Mesodermal cell (in vitro differentiated cells): Measurements from ENCODE around the gene ZFYVE1.
A peak's percentile ranks its signal among the peaks of the same experiment; 100 is the strongest.

Experiments
- H3K27ac ChIP-seq: 2 replicates; pipeline ENCODE4 v1.7.0; 2013; ENCODE audit warnings: mild to moderate bottlenecking, low read depth, low read length, moderate library complexity; ENCODE audit not compliant: severe bottlenecking
- H3K36me3 ChIP-seq: 2 replicates; pipeline ENCODE4 v1.7.1; 2013; ENCODE audit warnings: mild to moderate bottlenecking, low read length, moderate library complexity; ENCODE audit not compliant: control insufficient read depth, insufficient read depth
- H3K4me1 ChIP-seq: one replicate; pipeline ENCODE4 v1.7.1; 2013; ENCODE audit warnings: mild to moderate bottlenecking, low read length; ENCODE audit not compliant: insufficient read depth, control insufficient read depth, poor library complexity, severe bottlenecking
- H3K4me3 ChIP-seq: 2 replicates; pipeline ENCODE4 v1.7.0; 2013; ENCODE audit warnings: low read length, control low read depth, mild to moderate bottlenecking; ENCODE audit not compliant: insufficient read depth, poor library complexity, severe bottlenecking; ENCODE audit errors: extremely low read depth
- H3K9me3 ChIP-seq: 2 replicates; pipeline ENCODE4 v1.7.1; 2013; ENCODE audit warnings: mild to moderate bottlenecking, low read length, moderate library complexity; ENCODE audit not compliant: control insufficient read depth
- WGBS, 2 experiments: methylation state at CpG; one replicate each; pipeline ENCODE4 v1.1.5; 2013; ENCODE audit warnings: missing lambda C conversion rate in 2 of 2; ENCODE audit not compliant: insufficient coverage in 2 of 2; 5-methylcytosine and 5-hydroxymethylcytosine counted together

ZFYVE1 gene

GRCh38 chr14:72942934-72943333, 84.0 kb downstream of the ZFYVE1 start:
- peaks cover 5% of the 10 kb centered on the region for H3K4me1 ChIP-seq
- H3K9me3 ChIP-seq, result no peaks in the 10 kb centered on the region
- no peak overlapping the region for H3K4me3 ChIP-seq
- WGBS, 2 experiments, result 89 to 90% methylated on average over 6 to 12 of the region's 14 CpGs
- H3K36me3 ChIP-seq, result peaks cover 71% of the 10 kb centered on the region
- no peak overlapping the region for H3K27ac ChIP-seq

GRCh38 chr14:72941286-72941985, 85.5 kb downstream of the ZFYVE1 start:
- Histone ChIP-seq H3K27ac (no peak overlapping the region), H3K4me1 (no peaks in the 10 kb centered on the region), H3K36me3 (peaks cover 59% of the 10 kb centered on the region), H3K4me3 (no peak overlapping the region), H3K9me3 (no peaks in the 10 kb centered on the region)
- WGBS, 2 experiments, result 90 to 97% methylated on average over 8 to 10 of the region's 12 CpGs

- Histone ChIP-seq H3K36me3 (peaks cover 48% of the 10 kb centered on the region), H3K27ac (no peak overlapping the region), H3K4me1 (no peaks in the 10 kb centered on the region), H3K4me3 (no peak overlapping the region), H3K9me3 (no peaks in the 10 kb centered on the region)
- 89 to 92% methylated on average over 12 of the region's 13 CpGs for WGBS, 2 experiments
Observed at GRCh38 chr14:72939630-72940029, 87.3 kb downstream of the ZFYVE1 start.

DNA sequence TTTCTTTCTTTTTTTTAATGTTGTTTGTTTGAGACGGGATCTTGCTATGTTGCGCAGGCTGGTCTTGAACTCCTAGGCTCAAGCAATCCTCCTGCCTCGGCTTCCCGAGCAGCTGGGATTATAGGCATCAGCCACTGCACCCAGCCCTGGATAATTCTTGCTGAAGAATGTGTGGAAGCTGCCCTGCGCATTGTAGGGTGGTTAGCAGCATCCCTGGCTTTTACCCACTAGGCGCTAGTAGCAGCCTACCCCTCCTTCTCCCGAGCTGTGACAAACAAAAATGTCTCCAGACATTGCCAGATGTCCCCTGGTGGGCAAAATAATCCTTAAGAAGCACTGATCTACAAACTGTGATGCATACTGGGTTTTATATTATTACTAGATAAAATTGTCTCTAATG, 94.0 kb downstream of the ZFYVE1 start:
- no peaks in the 10 kb centered on the region for H3K9me3 ChIP-seq
- H3K27ac ChIP-seq, result no peak overlapping the region
- H3K4me3 ChIP-seq, result no peak overlapping the region
- peaks cover 14% of the 10 kb centered on the region for H3K36me3 ChIP-seq
- 85 to 92% methylated on average over 5 to 6 of the region's 7 CpGs for WGBS, 2 experiments
- no peaks in the 10 kb centered on the region for H3K4me1 ChIP-seq

DNA sequence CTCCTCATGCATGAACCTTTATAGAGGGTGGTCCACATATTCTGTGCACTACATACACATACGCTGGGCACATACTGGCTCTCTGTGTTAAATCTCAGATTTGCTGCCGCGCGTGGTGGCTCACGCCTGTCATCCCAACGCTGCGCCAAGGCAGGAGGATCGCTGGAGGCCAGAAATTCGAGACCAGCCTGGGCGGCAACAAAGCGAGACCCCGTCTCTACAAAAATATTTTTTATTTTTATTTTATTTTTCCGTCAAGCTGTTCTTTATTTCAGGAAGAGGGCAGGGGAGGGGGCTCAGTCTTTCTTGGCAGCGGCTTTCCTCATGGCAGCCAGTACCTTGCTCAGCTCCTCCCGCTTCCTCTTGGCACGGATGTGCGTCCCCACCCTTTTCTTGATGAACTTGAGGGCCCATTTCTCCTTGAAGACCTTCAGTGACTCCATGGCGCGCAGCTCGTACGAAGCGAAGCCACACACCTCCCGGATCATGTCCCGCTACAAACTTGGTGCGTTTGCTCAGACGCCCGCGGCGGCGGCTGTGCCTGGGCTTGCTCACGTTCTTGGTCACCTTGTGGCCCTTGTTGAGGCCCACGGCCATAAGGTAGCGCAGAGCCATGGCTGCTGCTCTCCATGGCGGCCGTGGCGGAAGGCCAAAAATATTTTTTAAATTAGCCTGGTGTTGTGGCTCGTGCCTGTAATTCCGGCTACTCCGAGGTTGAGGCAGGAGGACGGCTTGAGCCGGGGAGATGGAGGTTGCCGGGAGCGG, 97.4 kb downstream of the ZFYVE1 start:
- no peak overlapping the region for H3K4me3 ChIP-seq
- peaks cover 14% of the 10 kb centered on the region for H3K36me3 ChIP-seq
- 97 to 98% methylated on average over 33 to 34 of the region's 43 CpGs for WGBS, 2 experiments

DNA sequence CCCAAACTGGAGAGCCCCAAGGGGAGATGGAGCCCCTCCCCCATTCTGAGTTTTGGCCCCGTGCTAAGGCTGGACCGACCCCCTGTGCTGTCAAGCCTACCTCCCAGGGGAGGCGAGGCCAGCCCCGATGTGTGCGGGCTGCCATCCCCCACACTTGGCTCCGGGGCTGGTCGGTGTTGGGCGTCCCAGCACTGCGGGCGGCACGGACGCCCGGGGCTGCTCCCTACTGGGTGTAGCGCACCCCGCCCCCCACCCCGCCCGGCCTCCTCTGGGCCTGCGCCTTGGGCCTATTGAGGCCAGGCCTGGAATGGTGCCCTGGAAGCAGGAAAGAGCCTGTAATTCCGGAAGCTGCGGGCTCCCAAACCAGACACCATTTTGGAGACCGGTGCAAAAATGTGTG, 98.0 kb downstream of the ZFYVE1 start:
- Histone ChIP-seq H3K4me3 (no peak overlapping the region), H3K27ac (no peak overlapping the region)
- 91 to 92% methylated on average over 18 to 21 of the region's 21 CpGs for WGBS, 2 experiments

More for the DNA sequence above, 97.4 kb downstream of the ZFYVE1 start:
- no peak overlapping the region for H3K27ac ChIP-seq
- no peaks in the 10 kb centered on the region for H3K4me1 ChIP-seq
- H3K9me3 ChIP-seq, result no peaks in the 10 kb centered on the region

DNA sequence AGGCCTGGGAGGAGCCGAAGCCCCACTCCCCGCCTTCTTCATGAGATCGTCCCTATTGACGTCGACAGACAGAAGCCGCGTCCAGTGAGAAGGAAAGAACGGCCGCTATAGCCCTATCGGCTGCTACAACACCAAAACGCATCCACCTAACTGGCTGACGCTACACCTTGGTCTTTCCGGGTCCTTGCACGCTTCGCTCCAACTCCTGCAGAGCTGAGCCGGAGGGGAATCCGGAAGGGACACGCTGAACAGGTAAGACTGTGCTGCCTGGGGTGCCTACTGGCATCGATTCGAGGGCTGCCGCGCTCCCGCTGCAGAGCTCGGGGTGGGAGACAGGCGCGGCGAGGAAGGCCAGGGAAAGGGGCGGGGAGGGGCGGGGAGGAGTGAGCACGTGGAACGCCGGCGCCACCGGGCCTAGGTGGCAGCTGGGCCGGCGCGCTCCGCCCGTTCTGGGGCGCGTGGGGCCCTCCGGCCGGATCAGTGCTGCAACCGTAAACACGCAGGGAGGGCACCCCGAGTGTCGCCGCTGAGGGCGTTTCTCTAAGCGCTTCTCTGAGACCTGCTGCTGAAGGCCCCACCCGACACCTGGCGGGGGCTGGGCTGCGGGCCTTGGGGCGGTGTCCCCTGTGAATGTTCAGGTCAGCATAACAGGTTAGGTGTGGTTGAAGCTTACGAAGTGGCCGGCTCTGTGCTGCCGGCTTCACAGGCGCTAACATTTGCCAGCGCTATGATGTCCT, 100.4 kb downstream of the ZFYVE1 start, which contains the start of gene DCAF4:
DCAF4 (plus strand) TSS at position 173 of the 737 bp plus-strand sequence. CDS start 11,515 bp downstream, outside the sequence.
- H3K27ac ChIP-seq, result peak within 1 kb of the TSS; percentile 62
- 0 to 1% methylated on average over 50 to 52 of the region's 59 CpGs for WGBS, 2 experiments
- H3K36me3 ChIP-seq, result peaks cover 14% of the 10 kb centered on the region
- no peaks in the 10 kb centered on the region for H3K9me3 ChIP-seq
- no peaks in the 10 kb centered on the region for H3K4me1 ChIP-seq
- peak within 1 kb of the TSS; percentile 73 for H3K4me3 ChIP-seq

More for the DNA sequence above, 98.0 kb downstream of the ZFYVE1 start:
- Histone ChIP-seq H3K4me1 (no peaks in the 10 kb centered on the region), H3K36me3 (peaks cover 14% of the 10 kb centered on the region), H3K9me3 (no peaks in the 10 kb centered on the region)

DNA sequence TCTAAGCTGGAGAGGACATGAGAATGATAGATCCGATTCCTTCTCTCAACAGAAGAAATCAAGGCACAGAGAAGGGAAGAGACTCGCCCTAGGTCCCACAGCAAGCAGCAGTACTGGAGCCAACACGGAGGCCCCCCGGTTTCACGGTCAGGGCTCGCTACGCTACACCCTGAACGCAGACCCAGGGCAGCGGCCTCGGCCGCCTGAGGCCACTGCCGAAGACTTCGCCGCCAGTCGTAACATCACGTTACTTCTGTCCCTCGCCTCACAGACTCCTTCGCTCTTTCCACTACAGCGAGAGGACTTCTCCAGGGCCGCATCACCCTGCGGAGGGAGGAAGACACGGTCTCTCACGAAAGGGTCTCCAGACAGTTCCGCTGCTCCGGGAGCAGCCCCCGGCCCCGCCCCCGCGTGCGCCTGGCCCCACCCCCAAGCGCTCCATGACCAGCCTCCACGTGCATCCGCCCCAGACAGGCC, 101.1 kb downstream of the ZFYVE1 start:
- 27 to 33% methylated on average over 24 to 28 of the region's 33 CpGs for WGBS, 2 experiments
- Histone ChIP-seq H3K9me3 (no peaks in the 10 kb centered on the region), H3K36me3 (peaks cover 14% of the 10 kb centered on the region), H3K4me3 (peak overlapping the region; percentile 73), H3K4me1 (no peaks in the 10 kb centered on the region), H3K27ac (no peak overlapping the region)

DNA sequence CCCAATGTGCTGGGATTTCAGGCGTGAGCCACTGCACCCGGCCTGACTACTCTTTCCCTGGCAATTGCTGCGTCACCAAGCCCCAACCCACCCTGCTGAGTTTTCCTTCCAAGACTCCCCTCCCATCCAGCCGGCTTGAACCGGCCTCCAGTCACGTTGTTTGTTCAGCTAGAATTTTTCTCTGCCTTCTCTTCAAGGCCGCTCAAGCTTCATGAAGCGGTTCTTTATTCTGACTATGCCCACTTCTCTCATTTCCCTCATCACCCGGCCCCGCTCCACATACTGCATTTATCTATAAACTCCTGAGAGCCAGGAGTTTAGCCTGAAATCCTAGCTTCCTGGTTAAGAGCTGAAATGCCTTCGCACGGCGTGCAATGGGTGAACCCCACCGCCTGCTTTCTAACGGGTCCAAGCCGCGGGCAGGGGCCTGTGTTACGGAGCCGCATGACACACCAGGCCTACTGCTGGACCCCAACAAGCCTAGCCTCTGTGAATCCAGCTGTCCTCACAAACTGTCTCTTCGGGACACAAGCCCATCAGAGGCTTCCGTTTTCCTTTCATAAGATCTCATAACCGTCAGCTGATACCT, 101.6 kb downstream of the ZFYVE1 start:
- H3K27ac ChIP-seq, result no peak overlapping the region
- 95 to 96% methylated on average over 19 to 22 of the region's 22 CpGs for WGBS, 2 experiments
- no peak overlapping the region for H3K4me3 ChIP-seq
- no peaks in the 10 kb centered on the region for H3K9me3 ChIP-seq
- peaks cover 14% of the 10 kb centered on the region for H3K36me3 ChIP-seq
- no peaks in the 10 kb centered on the region for H3K4me1 ChIP-seq

DNA sequence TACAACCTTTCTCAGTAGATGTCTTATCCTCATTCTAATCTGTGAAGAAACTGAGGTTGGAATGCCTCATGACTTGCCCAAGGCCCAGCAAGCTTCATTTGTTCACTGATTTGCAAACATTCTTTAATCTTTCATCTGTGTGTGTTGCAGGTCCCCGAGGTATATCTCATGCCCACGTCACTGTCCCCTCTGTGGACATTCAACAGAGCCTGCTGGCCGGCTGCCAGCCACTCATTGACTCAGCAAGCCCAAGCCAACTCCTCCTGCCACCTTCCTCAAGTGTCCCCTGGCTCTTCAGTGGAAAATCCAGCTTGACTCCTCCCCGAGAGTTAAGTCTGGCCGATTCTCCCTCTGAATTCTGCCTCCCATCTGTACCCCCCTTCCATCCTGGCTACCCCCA, 102.6 kb downstream of the ZFYVE1 start:
- no peak overlapping the region for H3K27ac ChIP-seq
- WGBS, 2 experiments, result 92 to 94% methylated on average over 3 to 5 of the region's 5 CpGs
- H3K9me3 ChIP-seq, result no peaks in the 10 kb centered on the region
- no peaks in the 10 kb centered on the region for H3K4me1 ChIP-seq
- H3K4me3 ChIP-seq, result no peak overlapping the region
- H3K36me3 ChIP-seq, result peaks cover 8% of the 10 kb centered on the region
